Right lobe of liver (tissue), 6 donors: ENCODE results near the gene SECISBP2. TPM values are rescaled to one million over a fixed set of nuclear protein-coding genes. Genes with fewer than 3 reads are reported as not detected.

Experiments
- ATAC-seq, 4 donors: fragments of 200-7000 bp; cut with Tn5 transposase; one replicate each; pipeline ENCODE4 v1.9.1; 2020; ENCODE audit warnings: mild to moderate bottlenecking in 4 of 4, moderate library complexity in 4 of 4
- DNase-seq, 3 donors: peaks; one replicate each; pipeline ENCODE4 v3.0.0-alpha.2; 2020
- H3K27ac ChIP-seq, 3 donors: fragments of 200-600 bp; one replicate each; pipeline ENCODE4 v1.8.0; 2022
- H3K27me3 ChIP-seq, 2 donors: fragments of 200-600 bp; one replicate each; pipeline ENCODE4 v1.8.0; 2022
- H3K36me3 ChIP-seq, 4 donors: fragments of 200-600 bp; sonication (generic) in 1 of 4; one replicate each; pipeline versions ENCODE4 v1.5.1 to v1.8.0; 2017 to 2022; ENCODE audit warnings: control low read depth in 1 of 4
- H3K4me1 ChIP-seq, 4 donors: fragments of 200-600 bp; sonication (generic) in 1 of 4; one replicate each; pipeline versions ENCODE4 v1.5.1 to v1.8.0; 2017 to 2022; ENCODE audit warnings: control low read depth in 1 of 4
- H3K4me3 ChIP-seq, 3 donors: fragments of 200-600 bp; one replicate each; pipeline ENCODE4 v1.8.0; 2022
- H3K9me3 ChIP-seq, 4 donors: fragments of 200-600 bp; sonication (generic) in 1 of 4; one replicate each; pipeline versions ENCODE4 v1.5.1 to v1.8.0; 2017 to 2022; ENCODE audit warnings: control low read depth in 1 of 4
- CTCF ChIP-seq, 4 donors: fragments of 200-600 bp in 3 of 4; fragments of 450-650 bp in 1 of 4; IDR thresholded peaks; one replicate each; pipeline versions ENCODE4 v1.5.1 to v1.8.0; 2016 to 2022; ENCODE audit warnings: antibody characterized with exemption in 4 of 4, mild to moderate bottlenecking in 2 of 4
- POLR2A ChIP-seq: fragments of 450-650 bp; IDR thresholded peaks from one replicate; pipeline ENCODE4 v1.6.1; 2017; ENCODE audit warnings: antibody characterized with exemption, mild to moderate bottlenecking
- WGBS: methylation state at CpG from one replicate; pipeline ENCODE4 v1.1.6; 2018; ENCODE audit warnings: low coverage, low lambda C conversion rate; ENCODE audit not compliant: insufficient coverage; ENCODE audit errors: missing lambda C conversion rate; 5-methylcytosine and 5-hydroxymethylcytosine counted together
- intact Hi-C, 2 donors: fragments of 100-400 bp; cut with DNase I; formaldehyde crosslinking; loops; one replicate each; pipeline versions ENCODE4 v1.11.2 to v1.14.1; 2022
- total RNA-seq, 6 experiments: library from RNA; depleted of rRNA in 2 of 6; stranded (reverse); fragments of >200 nt in 2 of 6; fragmentation: NEBNext Ultra II Directional in 3 of 6; extraction: Animal tissue kit (Norgen Biotek cat#: 25700) in 3 of 6; gene quantifications; one replicate each; pipeline versions ENCODE4 v1.1.0 to v1.2.4, GENCODE V29; 2016 to 2023
- donor health status: DM: no; HTN: yes; CAD: no.
- donor health status: DM: no; HTN: no; CAD: no.
- donor health status: DM: no; HTN: no; CAD: no.
- donor health status: DM: no; HTN: yes; CAD: no.
- donor health status: DM: no; HTN: yes; CAD: no.

The SECISBP2 gene
- total RNA-seq, 6 experiments from 2014 or later: 17.3 to 34.2 (median 26.5) TPM

- Histone ChIP-seq H3K9me3 (no peaks in the 10 kb centered on the region), H3K27me3 (no peaks in the 10 kb centered on the region), H3K27ac (peak overlapping the region; percentile 97 to 100 (median 99)), H3K4me3 (peak overlapping the region; percentile 68 to 87 (median 71)), H3K4me1 (peaks cover 0 to 29% (median 10%) of the 10 kb centered on the region in 4 donors), H3K36me3 (peaks cover 0 to 4% (median 0%) of the 10 kb centered on the region in 4 donors)
- DNase-seq (no peak), ATAC-seq (peak in 1 of 4 donors; percentile 1)
- intact Hi-C loops: no loop called here
- no peak for TF ChIP-seq POLR2A
- TF ChIP-seq CTCF (IDR thresholded peaks at IDR 0.05): peak in 2 of 4 donors; percentile 59 to 80
- WGBS: under 1% methylated on average over 13 of the region's 13 CpGs
Observed at GRCh38 chr9:89319015-89319905, 960 bp downstream of the SECISBP2 start.

DNA sequence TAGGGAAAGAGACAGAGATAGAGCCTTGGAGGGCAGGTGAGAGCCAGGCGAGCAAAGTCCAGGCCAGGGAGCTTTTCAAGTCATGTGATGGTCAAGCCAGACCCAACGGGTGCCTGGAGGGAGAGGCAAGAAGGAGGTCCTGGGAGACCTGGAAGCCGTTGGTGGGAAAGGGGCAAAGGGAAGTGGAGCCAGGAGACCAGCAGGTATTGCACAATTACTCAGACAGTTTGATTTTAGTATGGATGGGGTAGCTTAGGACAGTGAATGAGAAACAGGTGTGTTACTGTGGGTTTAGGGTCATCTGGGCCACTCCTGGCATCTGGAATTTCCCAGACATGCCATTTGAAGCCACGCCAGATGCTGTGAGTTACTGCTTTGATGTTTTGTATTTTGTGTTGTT is 5.1 kb downstream of the SECISBP2 start:
- WGBS: 56% methylated on average over 4 of the region's 4 CpGs
- no peaks in the 10 kb centered on the region for H3K9me3 ChIP-seq
- peaks cover 0 to 21% (median 6%) of the 10 kb centered on the region in 4 donors for H3K4me1 ChIP-seq
- H3K27me3 ChIP-seq: no peaks in the 10 kb centered on the region
- ATAC-seq (no peak), DNase-seq (no peak)
- H3K27ac ChIP-seq: no peak overlapping the region
- H3K36me3 ChIP-seq: peaks cover 0 to 14% (median 0%) of the 10 kb centered on the region in 4 donors
- TF ChIP-seq CTCF (IDR thresholded peaks at IDR 0.05) (no peak), POLR2A (no peak)
- H3K4me3 ChIP-seq: no peak overlapping the region
- intact Hi-C loops: loop anchor here in 1 of 2 donors (10.0 kb wide), 1 partner anchor 221 kb away; no protein-coding TSS in a partner anchor

GRCh38 chr9:89325733-89326132 is 7.4 kb downstream of the SECISBP2 start:
- Histone ChIP-seq H3K36me3 (peaks cover 0 to 38% (median 15%) of the 10 kb centered on the region in 4 donors), H3K4me3 (no peak overlapping the region), H3K27me3 (no peaks in the 10 kb centered on the region), H3K9me3 (no peaks in the 10 kb centered on the region), H3K27ac (no peak overlapping the region), H3K4me1 (peaks cover 0 to 11% (median 2%) of the 10 kb centered on the region in 4 donors)
- TF ChIP-seq CTCF (IDR thresholded peaks at IDR 0.05) (no peak), POLR2A (no peak)
- WGBS: 78% methylated on average over 3 of the region's 3 CpGs
- ATAC-seq (no peak), DNase-seq (no peak)
- intact Hi-C loops: loop anchor here in 1 of 2 donors (10.0 kb wide), 1 partner anchor 219 kb away; no protein-coding TSS in a partner anchor

DNA sequence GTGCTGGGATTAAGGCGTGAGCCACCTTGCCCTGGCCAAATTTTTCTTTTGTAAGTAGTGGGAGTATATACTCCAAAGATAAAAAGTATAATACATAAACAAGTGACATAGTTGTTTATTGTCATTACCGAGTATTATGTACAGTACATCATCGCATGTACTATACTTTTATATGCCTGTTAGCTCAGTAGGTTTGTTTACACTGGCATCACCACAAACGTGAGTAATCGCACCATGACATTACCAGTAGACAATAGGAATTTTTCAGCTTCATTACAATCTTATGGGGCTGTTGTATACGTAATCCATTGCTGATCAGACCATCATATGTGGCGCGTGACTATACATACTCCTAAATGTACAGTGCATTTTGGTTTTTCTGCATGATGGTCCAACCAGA is 9.8 kb downstream of the SECISBP2 start:
- peaks cover 0 to 9% (median 2%) of the 10 kb centered on the region in 4 donors for H3K4me1 ChIP-seq
- peaks cover 0 to 59% (median 18%) of the 10 kb centered on the region in 4 donors for H3K36me3 ChIP-seq
- TF ChIP-seq CTCF (IDR thresholded peaks at IDR 0.05) (no peak), POLR2A (no peak)
- DNase-seq: no peak
- WGBS: 85% methylated on average over 7 of the region's 8 CpGs
- intact Hi-C loops: loop anchor here in 1 of 2 donors (10.0 kb wide), 1 partner anchor 217 kb away; no protein-coding TSS in a partner anchor
- no peak overlapping the region for H3K27ac ChIP-seq
- no peak for ATAC-seq
- H3K9me3 ChIP-seq: no peaks in the 10 kb centered on the region
- H3K4me3 ChIP-seq: no peak overlapping the region
- no peaks in the 10 kb centered on the region for H3K27me3 ChIP-seq
